ACC112 (cell line): ENCODE data around the gene CLDN9.
A peak's percentile ranks its signal among the peaks of the same experiment; 100 is the strongest.

Source experiments
- H2AFZ ChIP-seq: fragments of 200-600 bp; sonication (generic); one replicate; pipeline ENCODE4 v1.6.0; 2017; ENCODE audit warnings: antibody characterized with exemption, low read length; ENCODE audit not compliant: unreplicated experiment
- H3K27ac ChIP-seq: fragments of 200-600 bp; sonication (generic); 2 replicates; pipeline ENCODE4 v1.5.1; 2014; ENCODE audit warnings: low read depth, mild to moderate bottlenecking, antibody characterized with exemption, low read length, moderate library complexity
- H3K27me3 ChIP-seq: fragments of 200-600 bp; sonication (generic); 2 replicates; pipeline ENCODE4 v1.6.1; 2014; ENCODE audit warnings: mild to moderate bottlenecking, antibody characterized with exemption, low read length, moderate library complexity, mixed read lengths; ENCODE audit not compliant: insufficient read depth
- H3K36me3 ChIP-seq: fragments of 200-600 bp; sonication (generic); 2 replicates; pipeline ENCODE4 v1.6.1; 2016; ENCODE audit warnings: mild to moderate bottlenecking, antibody characterized with exemption, low read length, moderate library complexity, mixed read lengths; ENCODE audit not compliant: insufficient read depth
- H3K4me1 ChIP-seq: fragments of 200-600 bp; sonication (generic); one replicate; pipeline ENCODE4 v1.6.1; 2016; ENCODE audit warnings: low read length, mixed read lengths; ENCODE audit not compliant: insufficient read depth, unreplicated experiment, control insufficient read depth
- H3K4me3 ChIP-seq: fragments of 200-600 bp; sonication (generic); 2 replicates; pipeline ENCODE4 v1.5.1; 2014; ENCODE audit warnings: mild to moderate bottlenecking, low read depth, low read length
- H3K79me2 ChIP-seq: fragments of 200-600 bp; sonication (generic); one replicate; pipeline ENCODE4 v1.6.0; 2016; ENCODE audit warnings: low read length; ENCODE audit not compliant: control insufficient read depth, unreplicated experiment, insufficient read depth

CLDN9 gene

GRCh38 chr16:3012828-3013420, at the start of gene CLDN9:
CLDN9 (plus strand) TSS chr16:3012923; CDS start chr16:3013363, 440 bp downstream.
- Histone ChIP-seq H3K4me3 (no peak within 1 kb of the TSS), H3K27me3 (peaks cover 23% of the 10 kb centered on the region; the same call in 1 of the 2 replicates), H3K36me3 (no peaks in the 10 kb centered on the region)

GRCh38 chr16:2963074-2963722, 49.5 kb upstream of the CLDN9 start:
- Histone ChIP-seq H3K36me3 (no peaks in the 10 kb centered on the region), H3K4me1 (peaks cover 10% of the 10 kb centered on the region), H3K79me2 (no peaks in the 10 kb centered on the region), H3K27me3 (peaks cover 54% of the 10 kb centered on the region), H3K4me3 (peak overlapping the region; percentile 55), H2AFZ (no peak overlapping the region), H3K27ac (no peak overlapping the region)

More at GRCh38 chr16:3012828-3013420, at the start of gene CLDN9:
- Histone ChIP-seq H3K79me2 (no peaks in the 10 kb centered on the region), H3K4me1 (peaks cover 9% of the 10 kb centered on the region), H3K27ac (no peak within 1 kb of the TSS), H2AFZ (no peak within 1 kb of the TSS)

- peaks cover 55% of the 10 kb centered on the region for H3K27me3 ChIP-seq
- H3K79me2 ChIP-seq = no peaks in the 10 kb centered on the region
- H2AFZ ChIP-seq = no peak within 1 kb of the TSS
- H3K4me3 ChIP-seq = peak within 1 kb of the TSS; percentile 55
- no peaks in the 10 kb centered on the region for H3K36me3 ChIP-seq
- H3K27ac ChIP-seq = no peak within 1 kb of the TSS
- peaks cover 15% of the 10 kb centered on the region for H3K4me1 ChIP-seq
These were observed 48.8 kb upstream of the CLDN9 start, which contains the start of gene KREMEN2 for GRCh38 chr16:2963723-2964474. KREMEN2 (plus strand) TSS chr16:2964275; CDS start chr16:2964521, 246 bp downstream.

DNA sequence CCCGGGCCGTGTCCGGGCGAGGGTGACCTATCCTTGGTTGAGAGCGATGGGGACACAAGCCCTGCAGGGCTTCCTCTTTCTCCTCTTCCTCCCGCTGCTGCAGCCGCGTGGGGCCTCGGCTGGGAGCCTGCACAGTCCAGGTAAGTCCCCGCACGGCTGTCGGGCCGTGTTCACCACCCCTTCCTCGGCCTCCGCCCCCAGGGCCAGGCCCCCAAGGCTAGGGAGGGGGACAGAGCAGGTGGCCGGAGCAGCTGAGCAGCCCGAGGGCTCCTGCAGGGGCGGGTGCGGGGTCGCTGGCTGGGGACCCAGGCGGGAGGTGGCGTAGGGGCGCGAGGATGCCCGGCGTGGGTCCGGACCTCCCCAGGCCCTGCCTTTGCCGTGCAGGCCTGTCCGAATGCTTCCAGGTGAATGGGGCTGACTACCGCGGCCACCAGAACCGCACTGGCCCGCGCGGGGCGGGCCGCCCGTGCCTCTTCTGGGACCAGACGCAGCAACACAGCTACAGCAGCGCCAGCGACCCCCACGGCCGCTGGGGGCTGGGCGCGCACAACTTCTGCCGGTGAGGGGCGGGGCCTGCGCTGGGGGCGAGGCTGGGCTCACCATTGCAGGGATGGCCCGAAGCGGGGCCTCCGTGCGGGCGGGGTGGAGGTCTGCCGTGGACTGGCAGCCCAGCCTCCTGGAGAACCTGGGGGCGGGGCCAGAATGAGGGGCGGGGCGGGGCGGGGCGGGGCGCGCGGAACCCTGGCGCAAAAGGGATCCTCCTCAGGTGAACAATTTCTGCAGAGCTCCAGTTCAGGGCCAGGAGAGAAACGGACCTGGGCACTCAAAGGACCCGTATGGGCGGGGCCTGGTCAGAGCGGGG, 48.0 kb upstream of the CLDN9 start:
- no peak overlapping the region for H3K27ac ChIP-seq
- peak overlapping the region; percentile 55; the same call in 1 of the 2 replicates for H3K4me3 ChIP-seq
- H2AFZ ChIP-seq = no peak overlapping the region

GRCh38 chr16:2966043-2966807, 46.5 kb upstream of the CLDN9 start:
- Histone ChIP-seq H3K36me3 (no peaks in the 10 kb centered on the region), H3K79me2 (no peaks in the 10 kb centered on the region), H3K27me3 (peaks cover 55% of the 10 kb centered on the region), H3K4me1 (peaks cover 18% of the 10 kb centered on the region), H2AFZ (no peak overlapping the region), H3K27ac (no peak overlapping the region), H3K4me3 (no peak overlapping the region)

More for the DNA sequence above, 48.0 kb upstream of the CLDN9 start:
- H3K27me3 ChIP-seq = peaks cover 55% of the 10 kb centered on the region
- no peaks in the 10 kb centered on the region for H3K79me2 ChIP-seq
- H3K36me3 ChIP-seq = no peaks in the 10 kb centered on the region
- H3K4me1 ChIP-seq = peaks cover 15% of the 10 kb centered on the region

DNA sequence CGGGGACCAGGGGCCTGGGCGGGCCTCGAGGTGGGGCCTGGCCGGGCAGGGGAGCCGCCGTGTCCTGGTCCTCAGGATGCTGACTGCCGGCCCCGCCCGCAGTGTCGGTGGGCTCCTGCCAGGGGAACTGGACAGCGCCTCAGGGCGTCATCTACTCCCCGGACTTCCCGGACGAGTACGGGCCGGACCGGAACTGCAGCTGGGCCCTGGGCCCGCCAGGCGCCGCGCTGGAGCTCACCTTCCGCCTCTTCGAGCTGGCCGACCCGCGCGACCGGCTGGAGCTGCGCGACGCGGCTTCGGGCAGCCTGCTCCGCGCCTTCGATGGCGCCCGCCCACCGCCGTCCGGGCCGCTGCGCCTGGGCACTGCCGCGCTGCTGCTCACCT, 45.9 kb upstream of the CLDN9 start:
- H3K4me3 ChIP-seq = no peak overlapping the region
- no peak overlapping the region for H2AFZ ChIP-seq
- H3K27ac ChIP-seq = no peak overlapping the region
- no peaks in the 10 kb centered on the region for H3K36me3 ChIP-seq
- H3K4me1 ChIP-seq = peaks cover 18% of the 10 kb centered on the region
- H3K79me2 ChIP-seq = no peaks in the 10 kb centered on the region
- H3K27me3 ChIP-seq = peaks cover 55% of the 10 kb centered on the region

DNA sequence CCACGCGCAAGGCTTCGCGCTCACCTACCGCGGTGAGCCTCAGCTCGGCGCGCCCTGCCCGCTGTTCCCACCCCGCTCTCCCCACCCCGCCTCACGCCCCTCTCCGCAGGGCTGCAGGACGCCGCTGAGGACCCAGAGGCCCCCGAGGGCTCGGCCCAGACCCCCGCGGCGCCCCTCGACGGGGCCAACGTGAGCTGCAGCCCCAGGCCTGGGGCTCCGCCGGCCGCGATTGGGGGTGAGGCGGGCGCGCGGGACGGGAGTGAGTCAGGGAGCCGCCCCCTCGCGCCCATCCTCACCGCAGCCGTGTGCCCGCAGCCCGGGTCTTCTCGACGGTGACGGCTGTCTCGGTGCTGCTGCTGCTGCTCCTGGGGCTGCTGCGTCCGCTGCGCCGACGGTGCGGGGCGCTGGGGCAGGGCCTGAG, 45.5 kb upstream of the CLDN9 start:
- Histone ChIP-seq H3K36me3 (no peaks in the 10 kb centered on the region), H3K79me2 (no peaks in the 10 kb centered on the region), H3K27ac (no peak overlapping the region), H3K4me3 (no peak overlapping the region), H2AFZ (no peak overlapping the region), H3K27me3 (peaks cover 52% of the 10 kb centered on the region), H3K4me1 (peaks cover 18% of the 10 kb centered on the region)

- Histone ChIP-seq H3K27ac (no peak overlapping the region), H3K4me1 (peaks cover 18% of the 10 kb centered on the region), H3K27me3 (peaks cover 47% of the 10 kb centered on the region), H2AFZ (no peak overlapping the region), H3K4me3 (no peak overlapping the region), H3K36me3 (no peaks in the 10 kb centered on the region), H3K79me2 (no peaks in the 10 kb centered on the region)
These were observed 45.0 kb upstream of the CLDN9 start for GRCh38 chr16:2967721-2968161.

DNA sequence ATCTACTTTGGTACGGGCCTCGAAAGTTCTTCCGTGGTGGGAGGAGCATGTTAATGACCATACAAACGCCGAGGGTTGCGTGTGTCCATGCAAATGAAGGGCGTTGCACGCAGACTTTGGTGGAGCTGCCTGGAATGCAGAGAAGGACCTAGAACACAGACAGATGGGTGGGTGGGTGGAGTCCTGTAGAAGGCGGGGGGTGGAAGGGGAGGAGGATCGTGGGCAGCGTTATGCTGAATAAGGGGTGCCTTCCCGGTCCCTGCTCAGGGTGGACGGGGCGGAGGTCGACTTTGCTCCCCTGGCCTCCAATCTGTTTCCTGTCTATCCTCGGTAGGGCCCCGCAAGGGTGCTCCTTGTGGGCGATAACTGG, 44.4 kb upstream of the CLDN9 start:
- Histone ChIP-seq H3K79me2 (no peaks in the 10 kb centered on the region), H3K4me3 (peak overlapping the region; percentile 94), H3K36me3 (no peaks in the 10 kb centered on the region), H3K27me3 (peaks cover 40% of the 10 kb centered on the region), H3K4me1 (peaks cover 18% of the 10 kb centered on the region), H3K27ac (no peak overlapping the region), H2AFZ (no peak overlapping the region)
